Suppressor macrophage treated with lipopolysaccharide for 4 hours (primary cell): ENCODE results near the gene LRP1-AS.

ENCODE experiments used
- DNase-seq: peaks from one replicate; pipeline ENCODE4 v3.0.0-alpha.2; 2020

The LRP1-AS gene

GRCh38 chr12:57179331-57180086 is 32.1 kb upstream of the LRP1-AS start:
- no peak for DNase-seq

GRCh38 chr12:57178213-57178612 is 30.8 kb upstream of the LRP1-AS start:
- DNase-seq = no peak

GRCh38 chr12:57177354-57177753 is 29.9 kb upstream of the LRP1-AS start:
- DNase-seq = no peak

- no peak for DNase-seq
Observed at GRCh38 chr12:57176846-57177245, 29.4 kb upstream of the LRP1-AS start.

GRCh38 chr12:57176139-57176477 is 28.7 kb upstream of the LRP1-AS start:
- no peak for DNase-seq

GRCh38 chr12:57175428-57176138 is 28.2 kb upstream of the LRP1-AS start:
- peak; percentile 86 for DNase-seq

GRCh38 chr12:57173683-57174082 is 26.3 kb upstream of the LRP1-AS start:
- no peak for DNase-seq

- DNase-seq = peak; percentile 56
Observed at GRCh38 chr12:57173089-57173488, 25.7 kb upstream of the LRP1-AS start.

GRCh38 chr12:57171668-57172067 is 24.2 kb upstream of the LRP1-AS start:
- DNase-seq = no peak

GRCh38 chr12:57170927-57171326 is 23.5 kb upstream of the LRP1-AS start:
- DNase-seq = no peak

GRCh38 chr12:57170408-57170807 is 23.0 kb upstream of the LRP1-AS start:
- no peak for DNase-seq

- no peak for DNase-seq
Observed at GRCh38 chr12:57169969-57170368, 22.6 kb upstream of the LRP1-AS start.

GRCh38 chr12:57169046-57169795 is 21.8 kb upstream of the LRP1-AS start:
- DNase-seq = no peak

- DNase-seq = no peak
Observed at GRCh38 chr12:57168058-57168457, 20.6 kb upstream of the LRP1-AS start.

- peak; percentile 77 for DNase-seq
Observed at GRCh38 chr12:57166971-57167371, 19.6 kb upstream of the LRP1-AS start.

- peak; percentile 40 for DNase-seq
Observed at GRCh38 chr12:57165741-57166140, 18.3 kb upstream of the LRP1-AS start.

- DNase-seq = peak; percentile 38
Observed at GRCh38 chr12:57164966-57165625, 17.7 kb upstream of the LRP1-AS start.

- DNase-seq = no peak
Observed at GRCh38 chr12:57164454-57164853, 17.0 kb upstream of the LRP1-AS start.

GRCh38 chr12:57162553-57163125 is 15.2 kb upstream of the LRP1-AS start:
- DNase-seq = peak; percentile 54

- no peak for DNase-seq
Observed at GRCh38 chr12:57161491-57161890, 14.1 kb upstream of the LRP1-AS start.

GRCh38 chr12:57160741-57161140 is 13.3 kb upstream of the LRP1-AS start:
- no peak for DNase-seq

GRCh38 chr12:57160040-57160439 is 12.6 kb upstream of the LRP1-AS start:
- no peak for DNase-seq

GRCh38 chr12:57159311-57159710 is 11.9 kb upstream of the LRP1-AS start:
- DNase-seq = peak; percentile 60
